H1 (cell line): ENCODE results near the gene CD37.

Experiments used
- CTCF ChIP-seq, 3 experiments: IDR thresholded peaks; 1 replicate in 2 of 3; 2 replicates in 1 of 3; pipeline versions ENCODE4 v1.5.1 to v1.6.1; 2011; ENCODE audit warnings: low read length in 3 of 3, mild to moderate bottlenecking in 3 of 3, inconsistent platforms in 2 of 3, low read depth in 1 of 3, moderate library complexity in 1 of 3; ENCODE audit not compliant: insufficient read depth in 1 of 3; ENCODE audit errors: control extremely low read depth in 1 of 3
- EZH2 ChIP-seq: fragments of 200-600 bp; sonication (generic); IDR thresholded peaks from 2 replicates; pipeline ENCODE4 v1.7.1; 2012; ENCODE audit warnings: low read depth, mild to moderate bottlenecking, moderate library complexity, low read length, inconsistent platforms; ENCODE audit not compliant: severe bottlenecking
- HDAC2 ChIP-seq, 2 experiments: fragments of 300-600 bp in 1 of 2; sonication (generic) in 1 of 2; IDR thresholded peaks; 2 replicates each; pipeline ENCODE4 v1.6.1; 2011 to 2012; ENCODE audit warnings: low read depth in 2 of 2, low read length in 2 of 2, mild to moderate bottlenecking in 2 of 2, moderate library complexity in 2 of 2, borderline replicate concordance in 1 of 2, inconsistent platforms in 1 of 2
- PHF8 ChIP-seq: fragments of 200-600 bp; sonication (generic); conservative IDR thresholded peaks from 2 replicates; pipeline ENCODE4 v1.7.1; 2012; ENCODE audit warnings: low read depth, mild to moderate bottlenecking, inconsistent platforms, low read length, moderate library complexity
- POLR2A ChIP-seq, 2 experiments: IDR thresholded peaks; 1 replicate in 1 of 2; 2 replicates in 1 of 2; pipeline ENCODE4 v1.6.1; 2011; ENCODE audit warnings: low read depth in 2 of 2, low read length in 2 of 2, mild to moderate bottlenecking in 2 of 2; ENCODE audit errors: control extremely low read depth in 1 of 2
- RAD21 ChIP-seq, 2 experiments: IDR thresholded peaks in 1 of 2; conservative IDR thresholded peaks in 1 of 2; 2 replicates each; pipeline ENCODE4 v1.6.1; 2011; ENCODE audit warnings: low read depth in 2 of 2, low read length in 2 of 2, improper control_type of control experiment in 1 of 2, inconsistent platforms in 1 of 2, mild to moderate bottlenecking in 1 of 2, moderate library complexity in 1 of 2
- SIX5 ChIP-seq: IDR thresholded peaks from 2 replicates; pipeline ENCODE4 v1.6.1; 2011; ENCODE audit warnings: mild to moderate bottlenecking, low read depth, low read length
- SRF ChIP-seq: IDR thresholded peaks from 2 replicates; pipeline ENCODE4 v1.6.1; 2011; ENCODE audit warnings: mild to moderate bottlenecking, low read depth, low read length, moderate library complexity
- SUZ12 ChIP-seq: fragments of 200-600 bp; sonication (generic); IDR thresholded peaks from 2 replicates; pipeline ENCODE4 v1.6.1; 2012; ENCODE audit warnings: mild to moderate bottlenecking, inconsistent platforms, low read length, moderate library complexity, mixed read lengths

DNA sequence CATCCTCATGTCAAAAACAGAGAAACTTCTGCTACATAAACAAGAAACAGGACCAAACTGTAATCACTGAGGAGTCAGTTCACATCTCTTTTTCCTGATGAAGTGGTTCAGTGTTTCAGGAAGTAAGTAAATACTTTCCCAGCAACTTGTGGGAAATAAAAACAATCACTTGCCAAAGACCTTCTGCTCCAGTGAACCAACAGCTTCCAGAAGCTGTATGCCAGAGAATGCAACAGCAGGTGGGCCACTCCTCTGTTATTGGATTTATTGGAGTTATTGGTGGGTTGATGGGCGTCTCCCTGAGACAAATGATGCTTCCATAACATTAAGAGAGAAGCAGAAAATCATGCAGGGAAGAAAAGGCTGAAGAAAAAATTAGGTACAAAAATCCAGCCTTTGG lies 20.1 kb upstream of the CD37 start:
- TF ChIP-seq HDAC2 (IDR thresholded peaks at IDR 0.05; ENCODE audit: borderline replicate concordance in 1 of 2, low read depth in 2 of 2, low read length in 2 of 2) = no peak
- no peak for TF ChIP-seq CTCF (IDR thresholded peaks at IDR 0.05; ENCODE audit: control extremely low read depth in 1 of 3, insufficient read depth in 1 of 3, low read depth in 1 of 3, low read length in 3 of 3)
- no peak for TF ChIP-seq PHF8
- no peak for TF ChIP-seq EZH2
- no peak for TF ChIP-seq POLR2A (IDR thresholded peaks at IDR 0.05; ENCODE audit: control extremely low read depth in 1 of 2, low read depth in 2 of 2, low read length in 2 of 2)
- TF ChIP-seq SIX5 = no peak
- TF ChIP-seq RAD21 (IDR thresholded peaks at IDR 0.05 in 1 of 2, conservative IDR thresholded peaks at IDR 0.05 in 1 of 2; ENCODE audit: low read depth in 2 of 2, low read length in 2 of 2) = no peak
- TF ChIP-seq SUZ12 = no peak
- TF ChIP-seq SRF = no peak
